Mesothelial cell of epicardium (in vitro differentiated cells): Measurements from ENCODE around the gene TEN1. TPM values are rescaled to one million over a fixed set of nuclear protein-coding genes. Genes with fewer than 3 reads are reported as not detected.

Source experiments
- DNase-seq, 2 experiments: peaks; one replicate each; pipeline ENCODE4 v3.0.0; 2021; ENCODE audit warnings: low spot score in 2 of 2; ENCODE audit not compliant: unreplicated experiment in 2 of 2
- H3K27ac Mint-ChIP-seq: 2 replicates; pipeline ENCODE4 v1.8.0; 2021; ENCODE audit warnings: mixed read lengths
- H3K27me3 Mint-ChIP-seq: 2 replicates; pipeline ENCODE4 v1.8.0; 2021; ENCODE audit warnings: low read depth, mixed read lengths
- H3K36me3 Mint-ChIP-seq: 2 replicates; pipeline ENCODE4 v1.8.0; 2021; ENCODE audit warnings: mixed read lengths
- H3K4me1 Mint-ChIP-seq: 2 replicates; pipeline ENCODE4 v1.8.0; 2021; ENCODE audit warnings: mixed read lengths
- H3K4me3 Mint-ChIP-seq: 2 replicates; pipeline ENCODE4 v1.8.0; 2021; ENCODE audit warnings: mild to moderate bottlenecking, moderate library complexity, mixed read lengths
- H3K9me3 Mint-ChIP-seq: 2 replicates; pipeline ENCODE4 v1.8.0; 2021; ENCODE audit warnings: mixed read lengths
- total RNA-seq: library from RNA; stranded (reverse); gene quantifications from 3 replicates; pipeline ENCODE4 v1.2.1, GENCODE V29; 2021
- TF ChIP-seq, protein P1 (sequence below): fragments of 200-600 bp; sonication (generic); IDR thresholded peaks from one replicate; pipeline ENCODE4 v1.5.0; 2021; ENCODE audit warnings: antibody characterized with exemption; ENCODE audit not compliant: unreplicated experiment

The TEN1 gene
- total RNA-seq, 1 donor from 2014 or later = 35.5 TPM

DNA sequence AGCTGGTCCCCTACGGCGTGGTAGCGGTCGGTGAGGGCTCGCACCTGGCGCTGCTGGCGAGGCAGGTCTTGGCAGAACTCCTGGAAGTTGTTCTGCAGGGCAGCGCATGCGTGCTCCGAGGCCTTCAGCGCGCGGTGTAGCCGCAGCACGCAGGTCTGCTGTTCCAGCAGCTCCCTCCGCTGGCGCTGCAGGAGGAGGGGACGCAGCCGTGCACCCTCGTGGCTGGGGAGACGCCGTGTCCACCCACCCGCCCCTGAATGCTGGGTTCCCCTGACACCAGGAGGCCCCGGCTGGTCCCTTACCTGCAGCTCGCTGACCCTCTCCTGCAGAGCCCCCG lies 35.9 kb downstream of the TEN1 start:
- Mint-ChIP-seq H3K36me3 (no peaks in the 10 kb centered on the region), H3K4me1 (peaks cover 11% of the 10 kb centered on the region), H3K4me3 (no peak overlapping the region), H3K27me3 (peaks cover 5% of the 10 kb centered on the region), H3K9me3 (no peaks in the 10 kb centered on the region), H3K27ac (no peak overlapping the region)
- DNase-seq = no peak
- TF ChIP-seq, protein P1, sequence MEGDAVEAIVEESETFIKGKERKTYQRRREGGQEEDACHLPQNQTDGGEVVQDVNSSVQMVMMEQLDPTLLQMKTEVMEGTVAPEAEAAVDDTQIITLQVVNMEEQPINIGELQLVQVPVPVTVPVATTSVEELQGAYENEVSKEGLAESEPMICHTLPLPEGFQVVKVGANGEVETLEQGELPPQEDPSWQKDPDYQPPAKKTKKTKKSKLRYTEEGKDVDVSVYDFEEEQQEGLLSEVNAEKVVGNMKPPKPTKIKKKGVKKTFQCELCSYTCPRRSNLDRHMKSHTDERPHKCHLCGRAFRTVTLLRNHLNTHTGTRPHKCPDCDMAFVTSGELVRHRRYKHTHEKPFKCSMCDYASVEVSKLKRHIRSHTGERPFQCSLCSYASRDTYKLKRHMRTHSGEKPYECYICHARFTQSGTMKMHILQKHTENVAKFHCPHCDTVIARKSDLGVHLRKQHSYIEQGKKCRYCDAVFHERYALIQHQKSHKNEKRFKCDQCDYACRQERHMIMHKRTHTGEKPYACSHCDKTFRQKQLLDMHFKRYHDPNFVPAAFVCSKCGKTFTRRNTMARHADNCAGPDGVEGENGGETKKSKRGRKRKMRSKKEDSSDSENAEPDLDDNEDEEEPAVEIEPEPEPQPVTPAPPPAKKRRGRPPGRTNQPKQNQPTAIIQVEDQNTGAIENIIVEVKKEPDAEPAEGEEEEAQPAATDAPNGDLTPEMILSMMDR = no peak

DNA sequence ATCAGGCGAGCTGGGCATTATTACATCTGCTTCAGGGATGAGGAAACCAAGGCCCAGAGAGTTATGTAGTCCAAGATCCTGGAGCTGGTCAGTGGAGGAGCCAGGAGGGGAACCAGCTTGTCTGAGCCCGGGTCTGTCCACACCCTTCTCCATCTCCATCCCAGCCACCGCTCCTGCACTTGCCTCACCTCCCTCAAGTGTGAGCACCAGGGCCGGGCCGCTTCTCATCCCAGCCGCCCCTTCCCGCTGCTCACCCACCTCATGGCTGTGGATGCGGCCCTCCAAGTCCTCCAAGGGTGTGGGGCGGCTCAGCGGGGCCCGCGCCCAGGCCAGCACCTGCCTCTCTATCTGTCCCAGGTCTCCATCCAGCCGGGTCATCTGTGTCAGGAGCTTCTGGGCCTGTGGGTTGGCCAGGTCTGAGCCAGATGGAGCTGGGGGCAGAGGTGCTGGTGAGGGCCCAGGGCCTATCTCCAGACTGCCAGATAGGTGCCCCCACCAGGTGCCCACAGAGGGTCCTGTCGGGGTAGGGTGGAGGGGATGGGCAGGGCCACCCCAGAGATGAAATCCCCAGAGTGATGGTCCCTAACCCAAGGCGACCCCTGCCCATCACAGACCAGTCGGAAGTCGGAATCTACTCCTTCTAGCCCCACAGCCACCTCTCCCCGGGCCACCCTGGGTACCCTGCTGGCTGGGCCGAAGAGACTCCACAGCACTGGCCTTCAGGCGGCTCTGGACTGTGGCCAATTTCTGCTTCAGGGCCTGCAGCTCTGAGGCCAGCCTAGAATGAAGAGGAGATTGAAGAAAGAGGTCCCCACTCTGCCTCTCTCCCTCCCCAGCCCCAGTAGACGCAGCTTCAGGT lies 38.7 kb downstream of the TEN1 start:
- Mint-ChIP-seq H3K27ac (no peak overlapping the region), H3K4me1 (peaks cover 11% of the 10 kb centered on the region), H3K4me3 (no peak overlapping the region), H3K27me3 (peaks cover 5% of the 10 kb centered on the region), H3K9me3 (no peaks in the 10 kb centered on the region), H3K36me3 (no peaks in the 10 kb centered on the region)
- DNase-seq = no peak
- TF ChIP-seq, protein P1 = no peak

DNA sequence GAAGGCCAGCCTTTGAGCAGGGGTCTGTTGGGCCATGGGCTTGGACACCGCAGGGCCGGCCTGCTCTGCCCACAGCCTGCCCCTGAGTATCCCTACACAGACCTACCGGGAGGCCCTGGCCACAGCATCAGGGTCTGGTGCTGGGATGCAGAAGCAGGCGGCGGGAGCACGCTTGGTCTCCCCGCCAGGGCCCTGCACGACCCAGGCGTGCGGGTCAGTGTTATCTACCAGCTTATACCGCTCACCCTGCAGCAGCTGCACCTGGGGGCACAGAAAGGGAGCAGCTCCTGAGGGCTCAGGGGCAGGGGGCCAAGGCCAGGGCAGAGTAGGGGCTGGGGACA lies 39.3 kb downstream of the TEN1 start:
- TF ChIP-seq, protein P1 = no peak
- no peak for DNase-seq
- H3K27ac Mint-ChIP-seq = no peak overlapping the region
- H3K4me3 Mint-ChIP-seq = no peak overlapping the region
- H3K9me3 Mint-ChIP-seq = no peaks in the 10 kb centered on the region
- no peaks in the 10 kb centered on the region for H3K36me3 Mint-ChIP-seq
- H3K27me3 Mint-ChIP-seq = peaks cover 5% of the 10 kb centered on the region
- H3K4me1 Mint-ChIP-seq = peaks cover 11% of the 10 kb centered on the region

DNA sequence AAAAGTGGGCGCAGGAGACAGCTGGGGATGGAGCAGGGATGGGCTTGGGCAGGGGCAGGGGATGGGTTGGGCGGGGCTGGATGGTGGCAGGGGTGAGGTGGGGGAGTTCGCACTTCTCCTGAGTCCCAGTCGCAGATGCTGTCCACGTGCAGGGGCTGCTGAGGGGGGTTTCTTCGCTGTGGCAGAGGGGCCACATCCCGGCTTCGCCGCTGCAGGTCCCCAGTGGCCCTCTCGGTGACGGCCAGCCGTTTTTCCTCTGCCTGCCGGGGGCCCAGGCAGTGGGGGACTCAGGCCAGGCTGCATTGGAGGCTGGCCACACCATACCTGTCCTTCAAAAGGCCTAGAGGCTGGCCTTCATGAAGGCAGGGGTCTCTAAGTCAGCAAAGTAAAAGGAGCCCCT lies 39.8 kb downstream of the TEN1 start:
- H3K36me3 Mint-ChIP-seq = no peaks in the 10 kb centered on the region
- DNase-seq = no peak
- no peak overlapping the region for H3K27ac Mint-ChIP-seq
- H3K4me1 Mint-ChIP-seq = peaks cover 6% of the 10 kb centered on the region
- peaks cover 5% of the 10 kb centered on the region for H3K27me3 Mint-ChIP-seq
- H3K9me3 Mint-ChIP-seq = no peaks in the 10 kb centered on the region
- TF ChIP-seq, protein P1 = no peak
- H3K4me3 Mint-ChIP-seq = no peak overlapping the region

DNA sequence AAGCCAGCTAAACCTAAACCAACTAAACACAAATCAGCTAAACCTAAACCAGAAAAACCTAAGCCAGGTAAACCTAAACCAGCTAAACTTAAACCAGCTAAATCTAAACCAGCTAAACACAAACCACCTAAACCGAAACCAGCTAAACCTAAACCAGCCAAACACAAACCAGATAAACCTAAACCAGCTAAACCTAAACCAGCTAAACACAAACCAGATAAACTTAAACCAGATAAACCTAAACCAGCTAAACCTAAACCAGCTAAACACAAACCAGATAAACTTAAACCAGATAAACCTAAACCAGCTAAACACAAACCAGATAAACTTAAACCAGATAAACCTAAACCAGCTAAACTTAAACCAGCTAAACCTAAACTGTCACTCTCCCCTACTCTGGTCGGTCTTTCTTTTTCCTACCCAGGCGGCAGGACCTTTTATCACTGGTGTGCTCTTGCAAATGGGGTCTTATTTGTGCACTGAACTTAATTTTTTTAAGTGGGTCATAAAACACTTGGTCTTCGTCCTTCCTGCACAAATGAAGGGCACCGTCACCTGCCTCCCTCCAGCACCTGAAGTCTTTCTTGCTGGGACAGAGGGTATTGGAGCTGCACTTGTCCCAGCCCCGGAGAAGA lies 40.9 kb downstream of the TEN1 start:
- no peaks in the 10 kb centered on the region for H3K4me1 Mint-ChIP-seq
- no peak overlapping the region for H3K4me3 Mint-ChIP-seq
- TF ChIP-seq, protein P1 = no peak
- DNase-seq = no peak
- no peaks in the 10 kb centered on the region for H3K9me3 Mint-ChIP-seq
- peaks cover 4% of the 10 kb centered on the region for H3K27me3 Mint-ChIP-seq
- no peaks in the 10 kb centered on the region for H3K36me3 Mint-ChIP-seq
- H3K27ac Mint-ChIP-seq = no peak overlapping the region
